ENCODE results near the gene RBP2.
A peak's percentile ranks its signal among the peaks of the same experiment; 100 is the strongest.
"Not testable (repeated sequence)": the region's sequence is repeated elsewhere in the genome, so short reads cannot be mapped to it uniquely, and the experiment has no call there.

Gene RBP2

GRCh38 chr3:139444446-139444845 lies 31.9 kb downstream of the RBP2 start:
- no peak for DNase-seq

- no peak for DNase-seq
Measured at GRCh38 chr3:139443186-139443585, 33.1 kb downstream of the RBP2 start.

- DNase-seq: no peak
Measured at GRCh38 chr3:139441656-139442055, 34.7 kb downstream of the RBP2 start.

- no peak for DNase-seq
Measured at GRCh38 chr3:139440639-139441556, 35.4 kb downstream of the RBP2 start.

- DNase-seq: no peak
Measured at GRCh38 chr3:139439278-139439677, 37.0 kb downstream of the RBP2 start.

- no peak for DNase-seq
Measured at GRCh38 chr3:139434764-139435307, 41.5 kb downstream of the RBP2 start.

- no peak for DNase-seq
Measured at GRCh38 chr3:139434228-139434627, 42.1 kb downstream of the RBP2 start.

GRCh38 chr3:139433089-139433488 lies 43.2 kb downstream of the RBP2 start:
- DNase-seq: no peak

- DNase-seq: no peak
Measured at GRCh38 chr3:139430493-139430892, 45.8 kb downstream of the RBP2 start.

GRCh38 chr3:139427283-139428060 lies 48.8 kb downstream of the RBP2 start:
- peak in 5 of 58 donors; percentile 2 to 74 (median 19) for DNase-seq

- no peak for DNase-seq
Measured at GRCh38 chr3:139425745-139426400, 50.4 kb downstream of the RBP2 start.

GRCh38 chr3:139423232-139423631 lies 53.1 kb downstream of the RBP2 start:
- DNase-seq: no peak

GRCh38 chr3:139421460-139421859 lies 54.9 kb downstream of the RBP2 start:
- no peak for DNase-seq

GRCh38 chr3:139421040-139421439 lies 55.3 kb downstream of the RBP2 start:
- DNase-seq: no peak

GRCh38 chr3:139418144-139418543 lies 58.2 kb downstream of the RBP2 start:
- no peak for DNase-seq

- no peak for DNase-seq
Measured at GRCh38 chr3:139416275-139416674, 60.0 kb downstream of the RBP2 start.

GRCh38 chr3:139414608-139415224 lies 61.6 kb downstream of the RBP2 start:
- DNase-seq: no peak

GRCh38 chr3:139412891-139413290 lies 63.4 kb downstream of the RBP2 start:
- DNase-seq: not testable (repeated sequence)
